SK-N-MC (cell line): ENCODE data around the gene BMP6.
"Not testable (repeated sequence)": the region's sequence is repeated elsewhere in the genome, so short reads cannot be mapped to it uniquely, and the experiment has no call there.

Source experiments
- EZH2 ChIP-seq: fragments of 200-600 bp; sonication (generic); IDR thresholded peaks from one replicate; pipeline ENCODE4 v1.6.1; 2017; ENCODE audit warnings: antibody characterized with exemption
- FOXP2 ChIP-seq: optimal IDR thresholded peaks from 2 replicates; pipeline ENCODE3; 2011; ENCODE audit warnings: mild to moderate bottlenecking, moderate library complexity; ENCODE audit not compliant: insufficient read depth; ENCODE audit errors: extremely low read length, control extremely low read depth

DNA sequence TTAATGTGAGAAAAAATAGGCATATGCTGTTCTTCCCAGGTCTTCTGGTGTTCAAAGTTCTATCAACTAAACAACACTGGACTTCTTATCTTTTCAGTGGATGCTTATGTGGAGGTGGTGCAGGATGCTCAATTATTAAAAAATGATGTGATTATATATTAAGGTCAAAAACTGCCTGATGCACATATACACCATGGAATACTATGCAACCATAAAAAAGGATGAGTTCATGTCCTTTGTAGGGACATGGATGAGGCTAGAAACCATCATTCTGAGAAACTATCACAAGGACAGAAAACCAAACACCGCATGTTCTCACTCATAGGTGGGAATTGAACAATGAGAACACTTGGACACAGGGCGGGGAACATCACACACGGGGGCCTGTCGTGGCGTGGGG, 91.3 kb downstream of the BMP6 start:
- TF ChIP-seq FOXP2, EZH2: not testable (repeated sequence)
